Fibroblast of skin of back (primary cell): Measurements from ENCODE around the gene TIMM9. TPM values are rescaled to one million over a fixed set of nuclear protein-coding genes. Genes with fewer than 3 reads are reported as not detected.
"Not testable (repeated sequence)": the region's sequence is repeated elsewhere in the genome, so short reads cannot be mapped to it uniquely, and the experiment has no call there.

Source experiments
- DNase-seq: peaks from one replicate; pipeline ENCODE4 v3.0.0-alpha.2; 2013
- polyA plus RNA-seq, 2 experiments: library from polyadenylated mRNA; unstranded; fragments of 120-200 nt; gene quantifications; one replicate each; pipeline ENCODE4 v1.2.1, GENCODE V29; 2013; ENCODE audit not compliant: insufficient read length in 2 of 2

The TIMM9 gene
- 56.2 TPM for polyA plus RNA-seq (2013, experiment 1 of 2; ENCODE audit: insufficient read length)
- 55.5 TPM for polyA plus RNA-seq (2013, experiment 2 of 2; ENCODE audit: insufficient read length)

- DNase-seq: peak; percentile 99
Observed at GRCh38 chr14:58427281-58428117, at the start of gene TIMM9, which contains the start of gene KIAA0586. TSS of gene TIMM9 (minus strand) at chr14:58427531. CDS start at chr14:58411945, 15,586 bp downstream. TSS of gene KIAA0586 (plus strand) at chr14:58427719. CDS start at chr14:58428265, 546 bp downstream.

GRCh38 chr14:58476320-58476719, 49.0 kb upstream of the TIMM9 start:
- DNase-seq: no peak

- DNase-seq: no peak
Observed at GRCh38 chr14:58469309-58469708, 42.0 kb upstream of the TIMM9 start.

- DNase-seq: no peak
Observed at GRCh38 chr14:58467575-58467974, 40.2 kb upstream of the TIMM9 start.

- no peak for DNase-seq
Observed at GRCh38 chr14:58466459-58466858, 39.1 kb upstream of the TIMM9 start.

- DNase-seq: peak; percentile 15
Observed at GRCh38 chr14:58465421-58465820, 38.1 kb upstream of the TIMM9 start.

- DNase-seq: no peak
Observed at GRCh38 chr14:58464652-58465051, 37.3 kb upstream of the TIMM9 start.

- DNase-seq: no peak
Observed at GRCh38 chr14:58463147-58463546, 35.8 kb upstream of the TIMM9 start.

GRCh38 chr14:58460772-58461171, 33.4 kb upstream of the TIMM9 start:
- no peak for DNase-seq

GRCh38 chr14:58455593-58456265, 28.4 kb upstream of the TIMM9 start:
- peak; percentile 9 for DNase-seq

- no peak for DNase-seq
Observed at GRCh38 chr14:58444627-58445026, 17.3 kb upstream of the TIMM9 start.

GRCh38 chr14:58439476-58439875, 12.1 kb upstream of the TIMM9 start:
- DNase-seq: no peak

GRCh38 chr14:58430156-58430555, 2.8 kb upstream of the TIMM9 start:
- DNase-seq: peak; percentile 13

- DNase-seq: peak; percentile 58
Observed at GRCh38 chr14:58428118-58428683, 870 bp upstream of the TIMM9 start.

- peak; percentile 69 for DNase-seq
Observed at GRCh38 chr14:58426670-58427280, 556 bp downstream of the TIMM9 start.

GRCh38 chr14:58416934-58417333, 10.4 kb downstream of the TIMM9 start:
- not testable (repeated sequence) for DNase-seq

- no peak for DNase-seq
Observed at GRCh38 chr14:58415636-58416547, 11.4 kb downstream of the TIMM9 start.

GRCh38 chr14:58414845-58415244, 12.5 kb downstream of the TIMM9 start:
- DNase-seq: peak; percentile 2

- no peak for DNase-seq
Observed at GRCh38 chr14:58408681-58409215, 18.6 kb downstream of the TIMM9 start.

- DNase-seq: no peak
Observed at GRCh38 chr14:58401587-58401986, 25.7 kb downstream of the TIMM9 start.

GRCh38 chr14:58398895-58399294, 28.4 kb downstream of the TIMM9 start:
- DNase-seq: no peak
